ENCODE results near the gene FAM163B.

FAM163B gene

GRCh38 chr9:133576031-133576874 is 32.9 kb downstream of the FAM163B start:
- no peak for TF ChIP-seq CTCF (IDR thresholded peaks at IDR 0.05)

DNA sequence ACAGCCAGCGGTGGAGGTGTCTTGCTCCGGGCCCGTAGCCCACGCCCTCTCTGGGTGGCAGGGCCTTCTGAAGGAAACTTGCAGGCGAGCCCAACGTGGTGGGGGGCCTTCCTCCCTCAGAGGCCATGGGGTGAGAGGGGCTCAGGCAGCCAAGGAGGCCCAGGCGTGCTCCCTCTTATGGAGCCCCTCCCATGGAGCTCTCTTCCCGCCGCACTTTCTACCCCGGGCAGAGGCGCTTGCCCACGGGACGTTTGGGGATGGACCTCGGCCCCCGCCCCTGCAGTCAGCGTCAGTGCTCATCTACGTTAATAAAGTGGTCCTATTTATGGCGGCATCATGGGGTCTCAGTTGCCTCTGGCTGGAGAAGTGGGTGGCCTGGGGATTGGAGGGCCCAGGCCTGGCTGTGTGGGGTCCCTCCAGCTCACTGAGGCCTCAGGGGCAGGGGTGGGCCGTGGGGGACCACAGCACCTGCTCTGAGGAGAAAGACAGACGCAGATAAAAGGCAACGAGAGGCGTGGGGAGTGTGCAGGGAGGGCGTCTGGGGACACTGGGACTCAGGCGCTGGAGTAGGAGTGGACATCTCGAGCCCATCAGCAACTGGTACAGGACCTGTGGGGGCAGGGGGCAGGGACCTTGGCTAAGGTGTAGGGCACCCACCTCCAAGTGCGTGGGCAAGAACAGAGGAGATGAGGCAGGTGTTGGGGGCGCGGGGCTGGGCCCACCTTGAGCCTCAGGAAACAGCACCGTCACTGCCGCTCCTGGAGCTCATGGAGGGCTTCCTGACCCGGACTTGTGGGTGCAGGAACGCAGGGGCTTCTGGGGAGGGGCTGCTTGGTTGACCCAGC is 33.8 kb downstream of the FAM163B start:
- no peak for TF ChIP-seq CTCF (IDR thresholded peaks at IDR 0.05)

GRCh38 chr9:133574771-133575170 is 34.4 kb downstream of the FAM163B start:
- TF ChIP-seq CTCF (IDR thresholded peaks at IDR 0.05), result no peak

- TF ChIP-seq CTCF (IDR thresholded peaks at IDR 0.05), result no peak
Measured at GRCh38 chr9:133573791-133574515, 35.2 kb downstream of the FAM163B start.

DNA sequence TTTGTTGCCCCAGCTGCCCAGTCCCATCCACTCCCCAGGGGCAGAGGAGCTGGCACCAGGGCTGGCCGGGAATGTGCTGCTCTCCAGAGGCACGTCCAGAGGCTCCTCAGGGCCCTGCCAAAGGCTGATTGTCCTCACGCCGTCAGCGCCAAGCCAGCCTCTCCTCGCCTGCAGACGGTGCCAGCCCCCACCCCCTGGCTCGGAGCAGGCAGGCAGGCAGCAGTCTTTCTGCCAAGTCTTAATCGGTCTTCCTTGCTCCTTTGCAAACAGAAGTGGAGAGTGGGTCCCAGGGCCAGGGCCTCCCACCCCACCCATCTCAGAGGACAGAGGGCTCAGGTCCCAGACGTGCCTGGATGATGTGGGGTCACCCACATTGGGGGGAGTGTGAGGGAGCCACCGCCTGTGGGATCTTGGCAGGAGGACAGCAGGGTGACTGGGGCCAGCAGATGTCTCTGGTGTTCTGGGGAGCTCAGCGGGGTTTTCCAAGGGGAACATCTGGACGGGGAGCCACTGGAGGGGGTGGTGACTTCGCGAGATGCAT is 36.3 kb downstream of the FAM163B start:
- no peak for TF ChIP-seq CTCF (IDR thresholded peaks at IDR 0.05)

DNA sequence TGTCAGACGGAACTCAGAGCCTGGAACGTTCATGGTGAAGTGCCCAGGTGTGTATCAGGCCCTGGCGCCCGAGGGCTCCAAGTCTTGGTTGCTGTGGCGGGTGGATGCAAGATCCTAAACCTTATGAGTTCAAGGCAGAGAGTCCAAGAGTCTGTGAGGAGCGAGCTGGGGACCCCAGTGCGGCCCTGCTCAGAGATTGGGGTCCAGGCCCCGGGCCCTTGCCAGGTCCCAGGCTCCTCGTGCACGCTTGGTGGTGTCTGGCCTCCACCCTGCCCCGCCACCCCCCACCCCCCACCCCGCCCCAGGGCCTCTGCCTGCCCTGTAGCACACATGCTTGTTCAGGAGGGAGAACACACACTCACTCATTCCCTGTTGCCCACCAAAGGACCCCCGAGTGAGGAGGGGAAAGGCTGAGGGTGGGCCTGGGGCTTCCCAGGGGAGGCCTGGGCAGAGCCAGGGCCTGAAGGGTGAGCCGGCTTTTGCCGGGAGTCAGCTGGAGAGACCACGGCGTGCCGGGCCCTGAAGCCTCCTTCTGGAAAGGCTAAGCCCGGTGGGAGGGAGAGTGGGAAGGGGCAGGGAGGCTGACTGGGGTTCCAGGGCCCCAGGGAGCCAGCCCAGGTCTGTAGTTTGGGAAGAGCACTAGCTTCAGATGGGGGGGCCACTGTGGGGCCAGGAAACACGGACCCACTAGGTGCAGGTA is 37.1 kb downstream of the FAM163B start:
- no peak for TF ChIP-seq CTCF (IDR thresholded peaks at IDR 0.05)
